SK-N-SH treated with all-trans-retinoic acid at 6 μM for 48 hours (cell line): Measurements from ENCODE around the gene COL6A2.

Source experiments
- ISL1 ChIP-seq: fragments of 250-450 bp; sonication (Bioruptor Pico); IDR thresholded peaks from 2 replicates; pipeline ENCODE4 v2.1.2; 2022; ENCODE audit warnings: mild to moderate bottlenecking, moderate library complexity
- ZFP30 ChIP-seq: fragments of 450-650 bp; formaldehyde crosslinking; IDR thresholded peaks from 2 replicates; pipeline ENCODE4 v1.5.0; 2022; ENCODE audit warnings: mild to moderate bottlenecking, moderate library complexity
- TF ChIP-seq, protein P1 (sequence below): fragments of 250-450 bp; sonication (Bioruptor Pico); IDR thresholded peaks from 2 replicates; pipeline ENCODE4 v1.8.0; 2020; ENCODE audit warnings: mild to moderate bottlenecking, moderate library complexity, borderline replicate concordance

DNA sequence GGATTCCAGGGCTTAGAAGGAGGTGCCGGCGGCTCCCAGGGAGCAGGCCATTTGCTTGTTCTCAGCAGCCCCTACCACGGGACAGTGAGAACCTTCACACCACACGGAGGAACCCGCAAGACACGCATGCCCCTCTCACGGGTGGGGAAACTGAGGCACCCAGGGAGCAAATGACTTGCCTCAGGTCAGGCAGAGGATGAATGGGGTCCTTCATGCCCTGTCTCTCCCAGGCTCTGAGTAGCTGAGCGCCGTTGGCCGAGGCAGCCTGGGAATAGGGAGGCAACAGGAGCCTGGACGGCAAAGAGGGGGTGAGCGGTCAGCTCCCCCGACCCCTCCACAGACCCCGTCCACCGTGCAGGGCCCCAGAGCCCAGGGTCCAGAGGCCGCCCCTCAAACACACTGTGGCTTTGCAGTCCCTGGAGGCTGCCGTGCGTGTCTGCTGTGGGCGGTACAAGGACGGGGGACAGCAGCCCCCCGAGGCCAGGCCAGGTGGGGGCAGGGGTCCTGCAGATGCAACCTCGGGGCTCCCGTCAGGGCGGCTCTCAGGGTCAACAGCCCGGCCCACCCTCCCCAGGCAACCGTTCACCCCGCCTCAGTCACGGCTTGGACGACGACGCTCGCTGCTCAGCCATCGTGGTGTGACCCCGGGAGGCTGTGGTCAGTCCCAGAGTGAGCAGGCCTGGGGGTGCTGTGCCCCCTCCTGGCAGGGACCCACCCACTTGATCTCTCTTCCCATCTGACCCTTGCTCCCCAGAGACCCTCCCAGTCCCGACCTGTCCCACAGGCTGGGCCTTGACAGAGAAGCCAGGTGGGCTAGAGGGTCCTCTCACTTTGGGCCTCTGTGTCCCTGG lies 15.8 kb upstream of the COL6A2 start:
- TF ChIP-seq ZFP30 (CRISPR knock-in tag) (no peak), ISL1 (CRISPR knock-in tag) (no peak)
- TF ChIP-seq, protein P1, sequence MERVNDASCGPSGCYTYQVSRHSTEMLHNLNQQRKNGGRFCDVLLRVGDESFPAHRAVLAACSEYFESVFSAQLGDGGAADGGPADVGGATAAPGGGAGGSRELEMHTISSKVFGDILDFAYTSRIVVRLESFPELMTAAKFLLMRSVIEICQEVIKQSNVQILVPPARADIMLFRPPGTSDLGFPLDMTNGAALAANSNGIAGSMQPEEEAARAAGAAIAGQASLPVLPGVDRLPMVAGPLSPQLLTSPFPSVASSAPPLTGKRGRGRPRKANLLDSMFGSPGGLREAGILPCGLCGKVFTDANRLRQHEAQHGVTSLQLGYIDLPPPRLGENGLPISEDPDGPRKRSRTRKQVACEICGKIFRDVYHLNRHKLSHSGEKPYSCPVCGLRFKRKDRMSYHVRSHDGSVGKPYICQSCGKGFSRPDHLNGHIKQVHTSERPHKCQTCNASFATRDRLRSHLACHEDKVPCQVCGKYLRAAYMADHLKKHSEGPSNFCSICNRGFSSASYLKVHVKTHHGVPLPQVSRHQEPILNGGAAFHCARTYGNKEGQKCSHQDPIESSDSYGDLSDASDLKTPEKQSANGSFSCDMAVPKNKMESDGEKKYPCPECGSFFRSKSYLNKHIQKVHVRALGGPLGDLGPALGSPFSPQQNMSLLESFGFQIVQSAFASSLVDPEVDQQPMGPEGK (CRISPR knock-in tag), result no peak
